ENCODE data around the gene RFX1.
"Not testable (repeated sequence)": the region's sequence is repeated elsewhere in the genome, so short reads cannot be mapped to it uniquely, and the experiment has no call there.

RFX1 gene

DNA sequence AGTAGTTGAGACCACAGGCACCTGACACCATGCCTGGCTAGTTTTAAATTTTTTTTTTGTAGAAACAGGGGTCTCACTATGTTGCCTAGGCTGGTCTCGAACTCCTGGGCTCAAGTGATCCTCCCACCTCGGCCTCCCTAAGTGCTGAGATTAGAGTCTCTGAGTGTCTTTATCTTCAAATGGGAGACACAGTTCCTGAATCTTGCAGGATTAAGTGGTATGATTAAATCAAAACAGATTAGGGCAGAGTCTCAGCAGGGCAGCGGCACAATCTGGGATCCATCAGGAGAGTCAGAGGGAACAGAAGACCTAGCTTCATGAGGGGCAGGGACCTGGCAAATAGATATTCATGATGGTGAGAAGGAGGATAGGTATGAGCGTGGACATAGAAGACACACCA, 22.8 kb upstream of the RFX1 start:
- Histone ChIP-seq H3K9me3 (ENCODE audit: control insufficient read depth in 5 of 5, low read length in 5 of 5) (no peaks in the 10 kb centered on the region), H3K4me3 (ENCODE audit: low read depth in 1 of 5, low read length in 5 of 5) (no peak overlapping the region), H3K27me3 (ENCODE audit: control insufficient read depth in 5 of 5, insufficient read depth in 4 of 5, low read length in 5 of 5) (peaks cover 2 to 7% (median 3%) of the 10 kb centered on the region in 5 donors), H3K4me1 (ENCODE audit: control insufficient read depth in 5 of 5, insufficient read depth in 5 of 5, low read length in 5 of 5) (peaks cover 0 to 19% (median 14%) of the 10 kb centered on the region in 5 donors), H3K27ac (ENCODE audit: low read depth, low read length) (no peak overlapping the region), H3K9ac (ENCODE audit: low read length in 5 of 5) (no peak overlapping the region), H3K36me3 (ENCODE audit: control insufficient read depth in 5 of 5, insufficient read depth in 5 of 5, low read length in 5 of 5) (no peaks in the 10 kb centered on the region)

DNA sequence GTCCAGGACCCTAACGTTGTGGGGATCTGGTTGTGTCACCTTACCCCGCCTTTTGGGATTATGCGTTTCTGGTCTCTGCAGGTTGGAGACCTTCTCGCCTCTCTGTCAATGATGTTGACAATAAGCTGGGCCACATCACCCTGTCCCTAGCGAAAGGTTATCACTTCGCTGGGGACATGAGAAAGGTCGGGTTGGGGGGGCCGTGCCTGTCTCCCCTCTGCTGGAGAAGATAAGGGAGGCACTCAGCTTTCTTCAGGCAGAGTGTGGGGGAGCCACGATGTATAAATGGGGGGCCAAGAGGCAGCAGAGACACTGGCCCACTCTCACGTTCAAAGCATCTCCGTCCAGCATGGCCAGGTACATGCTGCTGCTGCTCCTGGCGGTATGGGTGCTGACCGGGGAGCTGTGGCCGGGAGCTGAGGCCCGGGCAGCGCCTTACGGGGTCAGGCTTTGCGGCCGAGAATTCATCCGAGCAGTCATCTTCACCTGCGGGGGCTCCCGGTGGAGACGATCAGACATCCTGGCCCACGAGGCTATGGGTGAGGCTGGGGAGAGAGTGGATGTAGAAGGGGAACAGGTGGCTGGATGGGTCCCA, 21.8 kb upstream of the RFX1 start, which contains the start of gene RLN3:
RLN3 (plus strand) TSS at position 293 of the 595 bp plus-strand sequence; CDS start at position 350, 57 bp downstream.
- H3K36me3 ChIP-seq (ENCODE audit: control insufficient read depth in 5 of 5, insufficient read depth in 5 of 5, low read length in 5 of 5), result no peaks in the 10 kb centered on the region
- H3K27ac ChIP-seq (ENCODE audit: low read depth, low read length), result no peak within 1 kb of the TSS
- H3K4me3 ChIP-seq (ENCODE audit: low read depth in 1 of 5, low read length in 5 of 5), result no peak within 1 kb of the TSS
- H3K9ac ChIP-seq (ENCODE audit: low read length in 5 of 5), result no peak within 1 kb of the TSS
- no peaks in the 10 kb centered on the region for H3K9me3 ChIP-seq (ENCODE audit: control insufficient read depth in 5 of 5, low read length in 5 of 5)
- H3K4me1 ChIP-seq (ENCODE audit: control insufficient read depth in 5 of 5, insufficient read depth in 5 of 5, low read length in 5 of 5), result peaks cover 0 to 25% (median 14%) of the 10 kb centered on the region in 5 donors
- H3K27me3 ChIP-seq (ENCODE audit: control insufficient read depth in 5 of 5, insufficient read depth in 4 of 5, low read length in 5 of 5), result peaks cover 2 to 7% (median 3%) of the 10 kb centered on the region in 5 donors

DNA sequence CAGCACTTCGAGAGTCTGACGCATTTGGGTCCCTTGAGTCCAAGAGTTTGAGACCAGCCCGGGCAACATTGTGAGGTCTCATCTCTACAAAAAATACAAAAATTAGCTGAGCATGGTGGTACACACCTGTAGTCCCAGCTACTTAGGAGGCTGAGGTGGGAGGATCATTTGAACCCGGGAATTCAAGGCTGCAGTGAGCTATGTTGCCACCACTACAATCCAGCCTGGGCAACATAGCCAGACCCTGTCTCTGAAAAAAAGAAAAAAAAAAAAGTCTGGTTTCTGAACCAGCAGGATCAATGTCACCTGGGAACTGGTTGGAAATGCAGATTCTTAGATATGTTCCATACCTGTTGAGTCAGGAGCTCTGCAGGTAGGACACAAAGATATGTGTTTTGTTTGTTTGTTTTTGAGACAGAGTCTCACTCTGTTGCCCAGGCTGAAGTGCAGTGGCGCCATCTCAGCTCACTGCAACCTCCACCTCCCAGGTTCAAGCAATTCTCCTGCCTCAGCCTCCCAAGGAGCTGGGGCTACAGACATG, 20.6 kb upstream of the RFX1 start:
- H3K4me1 ChIP-seq (ENCODE audit: control insufficient read depth in 5 of 5, insufficient read depth in 5 of 5, low read length in 5 of 5), result peaks cover 0 to 19% (median 7%) of the 10 kb centered on the region in 5 donors
- H3K27ac ChIP-seq (ENCODE audit: low read depth, low read length); H3K27me3 ChIP-seq (ENCODE audit: control insufficient read depth in 5 of 5, insufficient read depth in 4 of 5, low read length in 5 of 5): not testable (repeated sequence)

GRCh38 chr19:14023404-14024235, 17.5 kb upstream of the RFX1 start:
- Histone ChIP-seq H3K36me3 (ENCODE audit: control insufficient read depth in 5 of 5, insufficient read depth in 5 of 5, low read length in 5 of 5) (no peaks in the 10 kb centered on the region), H3K4me1 (ENCODE audit: control insufficient read depth in 5 of 5, insufficient read depth in 5 of 5, low read length in 5 of 5) (peaks cover 0 to 16% (median 0%) of the 10 kb centered on the region in 5 donors), H3K9ac (ENCODE audit: low read length in 5 of 5) (no peak overlapping the region), H3K27ac (ENCODE audit: low read depth, low read length) (no peak overlapping the region), H3K4me3 (ENCODE audit: low read depth in 1 of 5, low read length in 5 of 5) (no peak overlapping the region), H3K9me3 (ENCODE audit: control insufficient read depth in 5 of 5, low read length in 5 of 5) (no peaks in the 10 kb centered on the region), H3K27me3 (ENCODE audit: control insufficient read depth in 5 of 5, insufficient read depth in 4 of 5, low read length in 5 of 5) (peaks cover 0 to 5% (median 0%) of the 10 kb centered on the region in 5 donors)

More for the DNA sequence above, 20.6 kb upstream of the RFX1 start:
- not testable (repeated sequence) for H3K9ac ChIP-seq (ENCODE audit: low read length in 5 of 5); H3K36me3 ChIP-seq (ENCODE audit: control insufficient read depth in 5 of 5, insufficient read depth in 5 of 5, low read length in 5 of 5); H3K9me3 ChIP-seq (ENCODE audit: control insufficient read depth in 5 of 5, low read length in 5 of 5); H3K4me3 ChIP-seq (ENCODE audit: low read depth in 1 of 5, low read length in 5 of 5)

- peaks cover 0 to 17% (median 0%) of the 10 kb centered on the region in 5 donors for H3K4me1 ChIP-seq (ENCODE audit: control insufficient read depth in 5 of 5, insufficient read depth in 5 of 5, low read length in 5 of 5)
Observed at GRCh38 chr19:14022469-14022868, 16.3 kb upstream of the RFX1 start.

DNA sequence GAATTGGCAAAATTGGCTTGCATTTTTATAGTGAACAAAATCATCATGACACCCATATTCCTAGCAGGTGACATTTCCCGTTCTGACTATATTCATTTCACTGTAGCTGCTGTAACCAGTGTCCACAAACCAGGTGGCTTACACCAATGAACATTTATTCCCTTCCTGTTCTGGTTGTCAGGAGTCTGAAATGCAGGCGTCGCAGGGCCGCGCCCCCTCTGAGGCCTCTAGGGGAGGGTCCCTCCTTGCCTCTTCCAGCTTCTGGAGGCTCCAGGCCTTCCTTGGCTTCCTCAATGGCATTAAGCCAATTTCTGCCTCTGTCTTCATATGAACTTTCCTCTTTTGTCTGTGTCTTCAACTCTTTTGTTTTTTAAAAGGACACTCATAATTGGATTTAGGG, 15.4 kb upstream of the RFX1 start:
- Histone ChIP-seq H3K9ac (ENCODE audit: low read length in 5 of 5) (no peak overlapping the region), H3K27me3 (ENCODE audit: control insufficient read depth in 5 of 5, insufficient read depth in 4 of 5, low read length in 5 of 5) (no peaks in the 10 kb centered on the region), H3K36me3 (ENCODE audit: control insufficient read depth in 5 of 5, insufficient read depth in 5 of 5, low read length in 5 of 5) (no peaks in the 10 kb centered on the region), H3K27ac (ENCODE audit: low read depth, low read length) (no peak overlapping the region), H3K4me1 (ENCODE audit: control insufficient read depth in 5 of 5, insufficient read depth in 5 of 5, low read length in 5 of 5) (peaks cover 0 to 17% (median 0%) of the 10 kb centered on the region in 5 donors), H3K9me3 (ENCODE audit: control insufficient read depth in 5 of 5, low read length in 5 of 5) (no peaks in the 10 kb centered on the region), H3K4me3 (ENCODE audit: low read depth in 1 of 5, low read length in 5 of 5) (no peak overlapping the region)

More at GRCh38 chr19:14022469-14022868, 16.3 kb upstream of the RFX1 start:
- H3K27ac ChIP-seq (ENCODE audit: low read depth, low read length), result no peak overlapping the region
- no peaks in the 10 kb centered on the region for H3K9me3 ChIP-seq (ENCODE audit: control insufficient read depth in 5 of 5, low read length in 5 of 5)
- no peaks in the 10 kb centered on the region for H3K36me3 ChIP-seq (ENCODE audit: control insufficient read depth in 5 of 5, insufficient read depth in 5 of 5, low read length in 5 of 5)
- no peaks in the 10 kb centered on the region for H3K27me3 ChIP-seq (ENCODE audit: control insufficient read depth in 5 of 5, insufficient read depth in 4 of 5, low read length in 5 of 5)
- no peak overlapping the region for H3K9ac ChIP-seq (ENCODE audit: low read length in 5 of 5)
- H3K4me3 ChIP-seq (ENCODE audit: low read depth in 1 of 5, low read length in 5 of 5), result no peak overlapping the region

DNA sequence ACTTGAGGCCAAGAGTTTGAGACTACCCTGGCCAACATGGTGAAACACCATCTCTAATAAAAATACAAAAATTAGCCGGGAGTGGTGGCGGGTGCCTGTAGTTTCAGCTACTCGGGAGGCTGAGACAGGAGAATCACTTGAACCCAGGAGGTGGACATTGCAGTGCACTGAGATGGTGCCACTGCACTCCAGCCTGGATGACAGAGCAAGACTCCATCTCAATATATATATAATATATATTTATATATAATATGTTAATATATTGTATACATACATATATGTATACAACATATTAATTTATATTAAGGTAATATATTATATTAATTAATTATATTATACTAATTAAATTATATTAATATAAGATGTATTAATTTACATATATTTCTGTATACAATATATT, 13.6 kb upstream of the RFX1 start:
- not testable (repeated sequence) for H3K27ac ChIP-seq (ENCODE audit: low read depth, low read length); H3K9me3 ChIP-seq (ENCODE audit: control insufficient read depth in 5 of 5, low read length in 5 of 5); H3K4me3 ChIP-seq (ENCODE audit: low read depth in 1 of 5, low read length in 5 of 5); H3K9ac ChIP-seq (ENCODE audit: low read length in 5 of 5); H3K27me3 ChIP-seq (ENCODE audit: control insufficient read depth in 5 of 5, insufficient read depth in 4 of 5, low read length in 5 of 5); H3K36me3 ChIP-seq (ENCODE audit: control insufficient read depth in 5 of 5, insufficient read depth in 5 of 5, low read length in 5 of 5)
- H3K4me1 ChIP-seq (ENCODE audit: control insufficient read depth in 5 of 5, insufficient read depth in 5 of 5, low read length in 5 of 5), result peaks cover 0 to 17% (median 0%) of the 10 kb centered on the region in 5 donors

DNA sequence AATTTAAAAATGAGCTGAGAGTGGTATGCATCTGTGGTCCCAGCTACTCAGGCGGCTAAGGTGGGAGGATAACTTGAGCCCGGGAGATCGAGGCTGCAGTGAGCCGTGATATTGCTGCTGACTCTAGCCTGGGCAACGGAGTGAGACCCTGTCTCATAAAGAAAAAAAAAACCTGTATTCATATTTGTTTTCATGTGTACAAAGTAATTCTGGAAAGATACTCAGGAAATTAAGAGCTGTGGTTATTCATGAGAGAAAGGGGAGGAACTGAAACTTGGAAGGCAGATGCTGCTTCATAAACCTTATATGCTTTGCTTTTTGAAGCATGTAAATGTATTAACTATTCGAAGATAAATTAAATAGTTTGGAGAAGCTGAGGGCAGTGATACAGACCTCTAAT, 13.0 kb upstream of the RFX1 start:
- Histone ChIP-seq H3K36me3 (ENCODE audit: control insufficient read depth in 5 of 5, insufficient read depth in 5 of 5, low read length in 5 of 5) (no peaks in the 10 kb centered on the region), H3K9ac (ENCODE audit: low read length in 5 of 5) (no peak overlapping the region), H3K9me3 (ENCODE audit: control insufficient read depth in 5 of 5, low read length in 5 of 5) (no peaks in the 10 kb centered on the region), H3K4me3 (ENCODE audit: low read depth in 1 of 5, low read length in 5 of 5) (no peak overlapping the region), H3K27ac (ENCODE audit: low read depth, low read length) (no peak overlapping the region), H3K4me1 (ENCODE audit: control insufficient read depth in 5 of 5, insufficient read depth in 5 of 5, low read length in 5 of 5) (peaks cover 0 to 17% (median 0%) of the 10 kb centered on the region in 5 donors), H3K27me3 (ENCODE audit: control insufficient read depth in 5 of 5, insufficient read depth in 4 of 5, low read length in 5 of 5) (no peaks in the 10 kb centered on the region)

GRCh38 chr19:14015524-14016035, 9.5 kb upstream of the RFX1 start:
- Histone ChIP-seq H3K27me3 (ENCODE audit: control insufficient read depth in 5 of 5, insufficient read depth in 4 of 5, low read length in 5 of 5) (no peaks in the 10 kb centered on the region), H3K9ac (ENCODE audit: low read length in 5 of 5) (no peak overlapping the region), H3K4me1 (ENCODE audit: control insufficient read depth in 5 of 5, insufficient read depth in 5 of 5, low read length in 5 of 5) (peaks cover 0 to 4% (median 0%) of the 10 kb centered on the region in 5 donors), H3K4me3 (ENCODE audit: low read depth in 1 of 5, low read length in 5 of 5) (no peak overlapping the region), H3K27ac (ENCODE audit: low read depth, low read length) (no peak overlapping the region), H3K36me3 (ENCODE audit: control insufficient read depth in 5 of 5, insufficient read depth in 5 of 5, low read length in 5 of 5) (no peaks in the 10 kb centered on the region), H3K9me3 (ENCODE audit: control insufficient read depth in 5 of 5, low read length in 5 of 5) (no peaks in the 10 kb centered on the region)

Measured in subcutaneous abdominal adipose tissue (tissue), 5 donors.